Astrocyte of the cerebellum (primary cell): ENCODE results near the gene UBE2K.
"Not testable (repeated sequence)": the region's sequence is repeated elsewhere in the genome, so short reads cannot be mapped to it uniquely, and the experiment has no call there.

Source experiments
- DNase-seq: peaks from one replicate; pipeline ENCODE4 v3.0.0-alpha.2; 2011; ENCODE audit warnings: low read depth
- H3K4me3 ChIP-seq: 2 replicates; pipeline ENCODE4 v1.5.1; 2011; ENCODE audit warnings: mild to moderate bottlenecking, low read depth, low read length, moderate library complexity
- CTCF ChIP-seq: IDR thresholded peaks from 2 replicates; pipeline ENCODE4 v1.5.1; 2012; ENCODE audit warnings: low read length, low read depth, moderate library complexity, mild to moderate bottlenecking; ENCODE audit errors: missing control alignments
- in situ Hi-C: cut with HindIII; loops from 2 replicates; pipeline ENCODE4 v1.10.0; 2017; ENCODE audit warnings: low sequenced_read_pairs

The UBE2K gene

GRCh38 chr4:39792529-39792928, 94.6 kb downstream of the UBE2K start:
- no peak for DNase-seq
- no peak overlapping the region for H3K4me3 ChIP-seq
- in situ Hi-C loops = no loop called here
- no peak for TF ChIP-seq CTCF

GRCh38 chr4:39792976-39793375, 95.0 kb downstream of the UBE2K start:
- in situ Hi-C loops, DNase-seq, H3K4me3 ChIP-seq: not testable (repeated sequence)

GRCh38 chr4:39802005-39802404, 104.1 kb downstream of the UBE2K start:
- H3K4me3 ChIP-seq = no peak overlapping the region
- no peak for TF ChIP-seq CTCF
- in situ Hi-C loops = no loop called here
- no peak for DNase-seq

GRCh38 chr4:39808231-39808749, 110.4 kb downstream of the UBE2K start:
- H3K4me3 ChIP-seq = no peak overlapping the region
- no peak for TF ChIP-seq CTCF
- in situ Hi-C loops = no loop called here
- DNase-seq = no peak

- no peak for TF ChIP-seq CTCF
- no peak overlapping the region for H3K4me3 ChIP-seq
- in situ Hi-C loops = no loop called here
- DNase-seq = no peak
Measured at GRCh38 chr4:39812500-39812899, 114.6 kb downstream of the UBE2K start.

- in situ Hi-C loops, H3K4me3 ChIP-seq, DNase-seq: not testable (repeated sequence)
Measured at GRCh38 chr4:39813033-39813432, 115.1 kb downstream of the UBE2K start.

- in situ Hi-C loops, H3K4me3 ChIP-seq, DNase-seq: not testable (repeated sequence)
Measured at GRCh38 chr4:39813761-39814160, 115.8 kb downstream of the UBE2K start.

- in situ Hi-C loops = no loop called here
- TF ChIP-seq CTCF = no peak
- no peak for DNase-seq
- no peak overlapping the region for H3K4me3 ChIP-seq
Measured at GRCh38 chr4:39814403-39815185, 116.7 kb downstream of the UBE2K start.
